ENCODE data around the gene OR56B4. TPM values are rescaled to one million over a fixed set of nuclear protein-coding genes. Genes with fewer than 3 reads are reported as not detected.

OR56B4 gene
- total and polyA plus RNA-seq, 2 of the 13 experiments (the other 11 are each of a cell fraction or from before 2014, with no cell fraction given): not detected

DNA sequence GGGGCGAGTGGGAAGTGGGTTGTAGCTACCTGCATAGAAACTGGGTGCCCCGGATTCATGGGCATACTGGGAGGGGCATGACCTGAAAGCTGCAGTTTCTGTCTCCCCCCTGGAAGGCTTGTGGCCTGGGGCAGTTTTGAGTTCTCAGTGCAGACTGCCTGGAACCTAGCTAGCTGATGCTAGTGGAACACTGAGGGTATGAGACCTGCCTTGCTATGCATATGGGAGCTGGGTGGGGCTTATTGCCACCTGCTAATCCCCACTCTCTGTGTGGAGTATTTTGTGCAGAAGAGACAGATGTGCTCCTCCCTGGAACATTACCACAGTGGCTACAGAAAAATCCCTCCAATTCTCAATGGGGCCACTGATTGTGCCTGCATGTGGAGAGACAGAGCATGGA, 11.7 kb upstream of the OR56B4 start:
- FAIRE-seq (no peak), DNase-seq (ENCODE audit: low spot score) (no peak), ATAC-seq (no peak)
- no TSS peak for BruUV-seq (replicated peaks)
- H3K4me1 ChIP-seq (ENCODE audit: insufficient read depth, low read length): no peaks in the 10 kb centered on the region
- no peaks in the 10 kb centered on the region; a peak in 1 of 5 replicates for H3K27me3 ChIP-seq (ENCODE audit: control insufficient read depth in 1 of 2, insufficient read depth in 2 of 2, low read length in 2 of 2)
- in situ Hi-C loops (cut with HindIII; ENCODE audit: extremely low pct_ligation_motif_present, low pct_unique_long_range_greater_than_20kb): no loop called here
- TF ChIP-seq, protein P1, sequence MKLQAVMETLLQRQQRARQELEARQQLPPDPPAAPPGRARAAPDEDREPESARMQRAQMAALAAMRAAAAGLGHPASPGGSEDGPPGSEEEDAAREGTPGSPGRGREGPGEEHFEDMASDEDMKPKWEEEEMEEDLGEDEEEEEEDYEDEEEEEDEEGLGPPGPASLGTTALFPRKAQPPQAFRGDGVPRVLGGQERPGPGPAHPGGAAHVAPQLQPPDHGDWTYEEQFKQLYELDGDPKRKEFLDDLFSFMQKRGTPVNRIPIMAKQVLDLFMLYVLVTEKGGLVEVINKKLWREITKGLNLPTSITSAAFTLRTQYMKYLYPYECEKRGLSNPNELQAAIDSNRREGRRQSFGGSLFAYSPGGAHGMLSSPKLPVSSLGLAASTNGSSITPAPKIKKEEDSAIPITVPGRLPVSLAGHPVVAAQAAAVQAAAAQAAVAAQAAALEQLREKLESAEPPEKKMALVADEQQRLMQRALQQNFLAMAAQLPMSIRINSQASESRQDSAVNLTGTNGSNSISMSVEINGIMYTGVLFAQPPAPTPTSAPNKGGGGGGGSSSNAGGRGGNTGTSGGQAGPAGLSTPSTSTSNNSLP (IDR thresholded peaks at IDR 0.05; ENCODE audit: low read depth, low read length): no peak
- H4K20me1 ChIP-seq (ENCODE audit: insufficient read depth, low read length): no peaks in the 10 kb centered on the region
- no peak overlapping the region for H3K4me3 ChIP-seq (replicated peaks in 1 of 3; ENCODE audit: insufficient read depth in 1 of 3, low read depth in 2 of 3, low read length in 3 of 3)
- H3K4me2 ChIP-seq (ENCODE audit: low read depth, low read length): no peak overlapping the region
- no peaks in the 10 kb centered on the region for H3K9me3 ChIP-seq (ENCODE audit: low read length)
- intact Hi-C loops (cut with micrococcal nuclease; ENCODE audit: unreplicated experiment): no loop called here
- ChIA-PET POLR2A (no interaction called here), CTCF (ENCODE audit: low intra/inter-chr PET ratio, low total read pairs) (no interaction called here)
- no peak overlapping the region for H3K27ac ChIP-seq (ENCODE audit: extremely low read length, insufficient read depth, low read length)
- no peaks in the 10 kb centered on the region for H3K36me3 ChIP-seq (replicated peaks in 1 of 2; ENCODE audit: control insufficient read depth in 1 of 2, insufficient read depth in 2 of 2, low read length in 2 of 2)
- H3K9ac ChIP-seq (ENCODE audit: insufficient read depth, low read depth, low read length): no peak overlapping the region
- no peak overlapping the region for H2AFZ ChIP-seq (ENCODE audit: low read length)
- WGBS (ENCODE audit: low lambda C conversion rate): 7% methylated on average over 2 of the region's 2 CpGs
- H3K79me2 ChIP-seq (ENCODE audit: insufficient read depth, low read length): no peaks in the 10 kb centered on the region

DNA sequence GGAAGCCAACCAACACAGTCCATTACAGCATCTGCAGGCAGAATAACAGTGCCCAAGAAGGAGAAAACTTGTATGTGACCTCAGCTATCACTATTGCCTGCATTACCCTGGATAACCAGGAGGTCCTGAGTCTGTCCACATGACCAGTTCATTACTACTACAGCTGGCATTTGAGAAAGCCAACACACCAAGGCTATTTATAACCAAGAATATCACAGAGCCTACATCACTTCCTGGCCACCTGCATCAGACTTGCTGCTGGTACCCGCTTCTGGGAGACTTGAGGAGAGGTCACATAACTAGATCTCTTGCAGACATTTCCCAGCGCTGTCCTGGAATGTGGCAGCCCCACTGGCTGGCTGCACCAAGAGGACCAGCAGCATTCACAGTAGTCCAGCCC, 11.1 kb upstream of the OR56B4 start:
- CTCF ChIA-PET (ENCODE audit: low intra/inter-chr PET ratio, low total read pairs): no interaction called here
- Histone ChIP-seq H4K20me1 (ENCODE audit: insufficient read depth, low read length) (no peaks in the 10 kb centered on the region), H3K4me1 (ENCODE audit: insufficient read depth, low read length) (no peaks in the 10 kb centered on the region), H3K4me3 (replicated peaks in 1 of 3; ENCODE audit: insufficient read depth in 1 of 3, low read depth in 2 of 3, low read length in 3 of 3) (no peak overlapping the region), H3K4me2 (ENCODE audit: low read depth, low read length) (no peak overlapping the region), H3K9me3 (ENCODE audit: low read length) (no peaks in the 10 kb centered on the region), H3K36me3 (replicated peaks in 1 of 2; ENCODE audit: control insufficient read depth in 1 of 2, insufficient read depth in 2 of 2, low read length in 2 of 2) (no peaks in the 10 kb centered on the region), H3K79me2 (ENCODE audit: insufficient read depth, low read length) (no peaks in the 10 kb centered on the region), H3K27ac (ENCODE audit: extremely low read length, insufficient read depth, low read length) (no peak overlapping the region), H3K9ac (ENCODE audit: insufficient read depth, low read depth, low read length) (no peak overlapping the region), H3K27me3 (ENCODE audit: control insufficient read depth in 1 of 2, insufficient read depth in 2 of 2, low read length in 2 of 2) (no peaks in the 10 kb centered on the region; a peak in 1 of 5 replicates), H2AFZ (ENCODE audit: low read length) (no peak overlapping the region)
- intact Hi-C loops (cut with micrococcal nuclease; ENCODE audit: unreplicated experiment) (no loop called here), in situ Hi-C loops (cut with HindIII; ENCODE audit: extremely low pct_ligation_motif_present, low pct_unique_long_range_greater_than_20kb) (no loop called here)
- FAIRE-seq (no peak), DNase-seq (ENCODE audit: low spot score) (no peak), ATAC-seq (no peak)
- POLR2A ChIA-PET: no interaction called here
- WGBS (ENCODE audit: low lambda C conversion rate): 6% methylated on average over 2 of the region's 2 CpGs
- BruUV-seq (replicated peaks): no TSS peak
- TF ChIP-seq ZKSCAN1 (IDR thresholded peaks at IDR 0.05; ENCODE audit: low read length) (no peak), BATF2 (CRISPR knock-in tag; IDR thresholded peaks at IDR 0.05) (no peak), ELF1 (CRISPR knock-in tag; IDR thresholded peaks at IDR 0.05) (no peak), ATAD3A (CRISPR knock-in tag; IDR thresholded peaks at IDR 0.05) (no peak), ZNF234 (CRISPR knock-in tag; conservative IDR thresholded peaks at IDR 0.05) (no peak), EED (CRISPR knock-in tag; IDR thresholded peaks at IDR 0.05) (no peak), EP300 (IDR thresholded peaks at IDR 0.05; ENCODE audit: low read depth in 2 of 2, low read length in 2 of 2) (no peak), EP300 (CRISPR knock-in tag; IDR thresholded peaks at IDR 0.05; ENCODE audit: borderline replicate concordance) (no peak), MXI1 (IDR thresholded peaks at IDR 0.05; ENCODE audit: borderline replicate concordance, low read depth, low read length) (no peak), HIVEP1 (CRISPR knock-in tag; IDR thresholded peaks at IDR 0.05) (no peak), PHF21A (CRISPR knock-in tag; IDR thresholded peaks at IDR 0.05) (no peak), NCOR1 (IDR thresholded peaks at IDR 0.05; ENCODE audit: borderline replicate concordance, low read length) (no peak), NCOA5 (CRISPR knock-in tag; IDR thresholded peaks at IDR 0.05) (no peak), PAXIP1 (CRISPR knock-in tag; conservative IDR thresholded peaks at IDR 0.05) (no peak)
